ENCODE measurements around the gene SYT2. TPM values are rescaled to one million over a fixed set of nuclear protein-coding genes. Genes with fewer than 3 reads are reported as not detected.

SYT2 gene
- total RNA-seq, 1 donor, result under 0.01 TPM

- Histone ChIP-seq H3K27me3 (ENCODE audit: insufficient read depth, low read length) (no peaks in the 10 kb centered on the region), H3K4me3 (ENCODE audit: low read length) (no peak overlapping the region), H3K4me1 (ENCODE audit: insufficient read depth, low read length) (peaks cover 3% of the 10 kb centered on the region), H3K9me3 (ENCODE audit: low read depth, low read length) (no peaks in the 10 kb centered on the region)
These were observed 131.7 kb downstream of the SYT2 start for GRCh38 chr1:202578565-202578964.

- Histone ChIP-seq H3K4me1 (ENCODE audit: insufficient read depth, low read length) (peaks cover 3% of the 10 kb centered on the region), H3K4me3 (ENCODE audit: low read length) (no peak overlapping the region), H3K9me3 (ENCODE audit: low read depth, low read length) (no peaks in the 10 kb centered on the region), H3K27me3 (ENCODE audit: insufficient read depth, low read length) (no peaks in the 10 kb centered on the region)
These were observed 132.2 kb downstream of the SYT2 start for GRCh38 chr1:202578001-202578504.

GRCh38 chr1:202577381-202577780, 132.9 kb downstream of the SYT2 start:
- Histone ChIP-seq H3K27me3 (ENCODE audit: insufficient read depth, low read length) (no peaks in the 10 kb centered on the region), H3K4me1 (ENCODE audit: insufficient read depth, low read length) (peaks cover 3% of the 10 kb centered on the region), H3K9me3 (ENCODE audit: low read depth, low read length) (no peaks in the 10 kb centered on the region), H3K4me3 (ENCODE audit: low read length) (no peak overlapping the region)

- Histone ChIP-seq H3K4me3 (ENCODE audit: low read length) (no peak overlapping the region), H3K9me3 (ENCODE audit: low read depth, low read length) (no peaks in the 10 kb centered on the region), H3K4me1 (ENCODE audit: insufficient read depth, low read length) (peaks cover 3% of the 10 kb centered on the region), H3K27me3 (ENCODE audit: insufficient read depth, low read length) (no peaks in the 10 kb centered on the region)
These were observed 133.4 kb downstream of the SYT2 start for GRCh38 chr1:202576816-202577215.

- peaks cover 3% of the 10 kb centered on the region for H3K4me1 ChIP-seq (ENCODE audit: insufficient read depth, low read length)
- no peak overlapping the region for H3K4me3 ChIP-seq (ENCODE audit: low read length)
- no peaks in the 10 kb centered on the region for H3K27me3 ChIP-seq (ENCODE audit: insufficient read depth, low read length)
These were observed 134.2 kb downstream of the SYT2 start for GRCh38 chr1:202575918-202576653.

GRCh38 chr1:202572867-202573266, 137.4 kb downstream of the SYT2 start:
- no peaks in the 10 kb centered on the region for H3K27me3 ChIP-seq (ENCODE audit: insufficient read depth, low read length)
- H3K4me3 ChIP-seq (ENCODE audit: low read length), result no peak overlapping the region
- H3K4me1 ChIP-seq (ENCODE audit: insufficient read depth, low read length), result peaks cover 3% of the 10 kb centered on the region
- no peaks in the 10 kb centered on the region for H3K9me3 ChIP-seq (ENCODE audit: low read depth, low read length)

More at GRCh38 chr1:202575918-202576653, 134.2 kb downstream of the SYT2 start:
- no peaks in the 10 kb centered on the region for H3K9me3 ChIP-seq (ENCODE audit: low read depth, low read length)

GRCh38 chr1:202571719-202572339, 138.4 kb downstream of the SYT2 start:
- peaks cover 2% of the 10 kb centered on the region for H3K4me1 ChIP-seq (ENCODE audit: insufficient read depth, low read length)
- no peak overlapping the region for H3K4me3 ChIP-seq (ENCODE audit: low read length)
- no peaks in the 10 kb centered on the region for H3K27me3 ChIP-seq (ENCODE audit: insufficient read depth, low read length)
- H3K9me3 ChIP-seq (ENCODE audit: low read depth, low read length), result no peaks in the 10 kb centered on the region

GRCh38 chr1:202569393-202570322, 140.6 kb downstream of the SYT2 start:
- H3K27me3 ChIP-seq (ENCODE audit: insufficient read depth, low read length), result no peaks in the 10 kb centered on the region
- H3K4me3 ChIP-seq (ENCODE audit: low read length), result no peak overlapping the region
- H3K9me3 ChIP-seq (ENCODE audit: low read depth, low read length), result no peaks in the 10 kb centered on the region
- H3K4me1 ChIP-seq (ENCODE audit: insufficient read depth, low read length), result peaks cover 9% of the 10 kb centered on the region

- H3K9me3 ChIP-seq (ENCODE audit: low read depth, low read length), result no peaks in the 10 kb centered on the region
- no peaks in the 10 kb centered on the region for H3K27me3 ChIP-seq (ENCODE audit: insufficient read depth, low read length)
- H3K4me1 ChIP-seq (ENCODE audit: insufficient read depth, low read length), result peaks cover 9% of the 10 kb centered on the region
- no peak overlapping the region for H3K4me3 ChIP-seq (ENCODE audit: low read length)
These were observed 141.4 kb downstream of the SYT2 start for GRCh38 chr1:202568826-202569225.

- peaks cover 9% of the 10 kb centered on the region for H3K4me1 ChIP-seq (ENCODE audit: insufficient read depth, low read length)
- H3K9me3 ChIP-seq (ENCODE audit: low read depth, low read length), result no peaks in the 10 kb centered on the region
- H3K4me3 ChIP-seq (ENCODE audit: low read length), result no peak overlapping the region
- no peaks in the 10 kb centered on the region for H3K27me3 ChIP-seq (ENCODE audit: insufficient read depth, low read length)
These were observed 141.8 kb downstream of the SYT2 start for GRCh38 chr1:202568410-202568809.

- no peaks in the 10 kb centered on the region for H3K9me3 ChIP-seq (ENCODE audit: low read depth, low read length)
These were observed 142.5 kb downstream of the SYT2 start for GRCh38 chr1:202567738-202568137.

GRCh38 chr1:202565890-202566602, 144.2 kb downstream of the SYT2 start:
- Histone ChIP-seq H3K4me3 (ENCODE audit: low read length) (no peak overlapping the region), H3K4me1 (ENCODE audit: insufficient read depth, low read length) (peaks cover 9% of the 10 kb centered on the region), H3K27me3 (ENCODE audit: insufficient read depth, low read length) (no peaks in the 10 kb centered on the region), H3K9me3 (ENCODE audit: low read depth, low read length) (no peaks in the 10 kb centered on the region)

More at GRCh38 chr1:202567738-202568137, 142.5 kb downstream of the SYT2 start:
- no peak overlapping the region for H3K4me3 ChIP-seq (ENCODE audit: low read length)
- no peaks in the 10 kb centered on the region for H3K27me3 ChIP-seq (ENCODE audit: insufficient read depth, low read length)
- peaks cover 9% of the 10 kb centered on the region for H3K4me1 ChIP-seq (ENCODE audit: insufficient read depth, low read length)

GRCh38 chr1:202564958-202565495, 145.2 kb downstream of the SYT2 start:
- no peaks in the 10 kb centered on the region for H3K27me3 ChIP-seq (ENCODE audit: insufficient read depth, low read length)
- peaks cover 9% of the 10 kb centered on the region for H3K4me1 ChIP-seq (ENCODE audit: insufficient read depth, low read length)
- no peak overlapping the region for H3K4me3 ChIP-seq (ENCODE audit: low read length)
- H3K9me3 ChIP-seq (ENCODE audit: low read depth, low read length), result no peaks in the 10 kb centered on the region

- Histone ChIP-seq H3K4me3 (ENCODE audit: low read length) (no peak overlapping the region), H3K9me3 (ENCODE audit: low read depth, low read length) (no peaks in the 10 kb centered on the region), H3K4me1 (ENCODE audit: insufficient read depth, low read length) (peaks cover 9% of the 10 kb centered on the region), H3K27me3 (ENCODE audit: insufficient read depth, low read length) (no peaks in the 10 kb centered on the region)
These were observed 146.4 kb downstream of the SYT2 start for GRCh38 chr1:202563818-202564217.

Data from mononuclear cell (primary cell).